IPS-18a (cell line): Measurements from ENCODE around the gene FITM1.

Experiments used
- H3K27ac ChIP-seq: one replicate; pipeline ENCODE4 v1.5.1; 2013; ENCODE audit warnings: low read length
- H3K27me3 ChIP-seq: one replicate; pipeline ENCODE4 v1.6.1; 2013; ENCODE audit warnings: mild to moderate bottlenecking, low read length; ENCODE audit not compliant: control insufficient read depth, insufficient read depth
- H3K36me3 ChIP-seq: one replicate; pipeline ENCODE4 v1.6.1; 2013; ENCODE audit warnings: low read depth, low read length; ENCODE audit not compliant: control insufficient read depth
- H3K4me1 ChIP-seq: one replicate; pipeline ENCODE4 v1.6.1; 2013; ENCODE audit warnings: low read depth, low read length; ENCODE audit not compliant: control insufficient read depth
- H3K4me3 ChIP-seq: one replicate; pipeline ENCODE4 v1.5.1; 2013; ENCODE audit warnings: low read length
- H3K9ac ChIP-seq: one replicate; pipeline ENCODE4 v1.6.1; 2013; ENCODE audit warnings: mild to moderate bottlenecking, low read length, moderate library complexity
- H3K9me3 ChIP-seq: one replicate; pipeline ENCODE4 v1.6.1; 2013; ENCODE audit warnings: low read depth, low read length; ENCODE audit not compliant: control insufficient read depth

Gene FITM1

GRCh38 chr14:24176599-24176998 is 46.1 kb downstream of the FITM1 start:
- Histone ChIP-seq H3K4me3 (no peak overlapping the region), H3K36me3 (peaks cover 43% of the 10 kb centered on the region), H3K4me1 (peaks cover 5% of the 10 kb centered on the region), H3K9ac (no peak overlapping the region), H3K9me3 (no peaks in the 10 kb centered on the region), H3K27me3 (no peaks in the 10 kb centered on the region), H3K27ac (no peak overlapping the region)

GRCh38 chr14:24177041-24177825 is 46.8 kb downstream of the FITM1 start:
- peaks cover 48% of the 10 kb centered on the region for H3K36me3 ChIP-seq
- H3K4me3 ChIP-seq = no peak overlapping the region
- peaks cover 3% of the 10 kb centered on the region for H3K4me1 ChIP-seq
- no peak overlapping the region for H3K27ac ChIP-seq
- no peaks in the 10 kb centered on the region for H3K27me3 ChIP-seq
- no peak overlapping the region for H3K9ac ChIP-seq
- no peaks in the 10 kb centered on the region for H3K9me3 ChIP-seq

- H3K9ac ChIP-seq = no peak overlapping the region
- no peak overlapping the region for H3K27ac ChIP-seq
- peaks cover 55% of the 10 kb centered on the region for H3K36me3 ChIP-seq
- H3K4me3 ChIP-seq = no peak overlapping the region
- no peaks in the 10 kb centered on the region for H3K27me3 ChIP-seq
- no peaks in the 10 kb centered on the region for H3K9me3 ChIP-seq
- H3K4me1 ChIP-seq = no peaks in the 10 kb centered on the region
These were observed 47.4 kb downstream of the FITM1 start for GRCh38 chr14:24177891-24178290.

- H3K9me3 ChIP-seq = no peaks in the 10 kb centered on the region
- peaks cover 62% of the 10 kb centered on the region for H3K36me3 ChIP-seq
- no peak overlapping the region for H3K4me3 ChIP-seq
- H3K27me3 ChIP-seq = no peaks in the 10 kb centered on the region
- H3K9ac ChIP-seq = no peak overlapping the region
- H3K27ac ChIP-seq = no peak overlapping the region
- no peaks in the 10 kb centered on the region for H3K4me1 ChIP-seq
These were observed 48.1 kb downstream of the FITM1 start for GRCh38 chr14:24178399-24179178.

- H3K36me3 ChIP-seq = peaks cover 68% of the 10 kb centered on the region
- H3K4me1 ChIP-seq = no peaks in the 10 kb centered on the region
- H3K9me3 ChIP-seq = no peaks in the 10 kb centered on the region
- no peak overlapping the region for H3K27ac ChIP-seq
- no peak overlapping the region for H3K4me3 ChIP-seq
- no peak overlapping the region for H3K9ac ChIP-seq
- H3K27me3 ChIP-seq = no peaks in the 10 kb centered on the region
These were observed 49.0 kb downstream of the FITM1 start for GRCh38 chr14:24179294-24179960.

GRCh38 chr14:24179961-24180796 is 49.7 kb downstream of the FITM1 start:
- H3K4me1 ChIP-seq = no peaks in the 10 kb centered on the region
- H3K9ac ChIP-seq = no peak overlapping the region
- no peaks in the 10 kb centered on the region for H3K27me3 ChIP-seq
- no peaks in the 10 kb centered on the region for H3K9me3 ChIP-seq
- H3K4me3 ChIP-seq = no peak overlapping the region
- no peak overlapping the region for H3K27ac ChIP-seq
- H3K36me3 ChIP-seq = peaks cover 76% of the 10 kb centered on the region

GRCh38 chr14:24181371-24182077 is 51.1 kb downstream of the FITM1 start:
- no peaks in the 10 kb centered on the region for H3K9me3 ChIP-seq
- H3K9ac ChIP-seq = no peak overlapping the region
- H3K27me3 ChIP-seq = no peaks in the 10 kb centered on the region
- H3K36me3 ChIP-seq = peaks cover 88% of the 10 kb centered on the region
- H3K4me1 ChIP-seq = no peaks in the 10 kb centered on the region
- H3K27ac ChIP-seq = no peak overlapping the region
- no peak overlapping the region for H3K4me3 ChIP-seq
